HG02571 (cell line): ENCODE data around the gene RIF1.

Experiments used
- ATAC-seq: cut with Tn5 transposase; IDR thresholded peaks from one replicate; pipeline ENCODE4 v1.9.1; 2021; ENCODE audit warnings: mild to moderate bottlenecking, moderate library complexity; ENCODE audit not compliant: unreplicated experiment

Gene RIF1

GRCh38 chr2:151409601-151410484 is at the start of gene RIF1:
Gene RIF1, plus strand, starts transcription at chr2:151409902. Its CDS starts 522 bp downstream, at chr2:151410424.
- ATAC-seq: peak; percentile 94

GRCh38 chr2:151361674-151362370 is 47.9 kb upstream of the RIF1 start:
- no peak for ATAC-seq

- ATAC-seq: peak; percentile 92
Observed at GRCh38 chr2:151363709-151364108, 46.0 kb upstream of the RIF1 start.

GRCh38 chr2:151367571-151367970 is 42.1 kb upstream of the RIF1 start:
- ATAC-seq: no peak

GRCh38 chr2:151374436-151374835 is 35.3 kb upstream of the RIF1 start:
- peak; percentile 90 for ATAC-seq

GRCh38 chr2:151379169-151379568 is 30.5 kb upstream of the RIF1 start:
- ATAC-seq: no peak

GRCh38 chr2:151380580-151381235 is 29.0 kb upstream of the RIF1 start:
- ATAC-seq: no peak

- no peak for ATAC-seq
Observed at GRCh38 chr2:151381266-151381665, 28.4 kb upstream of the RIF1 start.

- ATAC-seq: no peak
Observed at GRCh38 chr2:151388011-151388410, 21.7 kb upstream of the RIF1 start.

- ATAC-seq: no peak
Observed at GRCh38 chr2:151391436-151391835, 18.3 kb upstream of the RIF1 start.

GRCh38 chr2:151394509-151394908 is 15.2 kb upstream of the RIF1 start:
- ATAC-seq: no peak

- ATAC-seq: no peak
Observed at GRCh38 chr2:151395509-151396374, 14.0 kb upstream of the RIF1 start.

- no peak for ATAC-seq
Observed at GRCh38 chr2:151399981-151400380, 9.7 kb upstream of the RIF1 start.

GRCh38 chr2:151401149-151401548 is 8.6 kb upstream of the RIF1 start:
- ATAC-seq: no peak

GRCh38 chr2:151403914-151404313 is 5.8 kb upstream of the RIF1 start:
- ATAC-seq: no peak

- no peak for ATAC-seq
Observed at GRCh38 chr2:151405376-151405775, 4.3 kb upstream of the RIF1 start.

- no peak for ATAC-seq
Observed at GRCh38 chr2:151407281-151407680, 2.4 kb upstream of the RIF1 start.

- no peak for ATAC-seq
Observed at GRCh38 chr2:151408788-151409600, 708 bp upstream of the RIF1 start.

- ATAC-seq: peak; percentile 35
Observed at GRCh38 chr2:151410485-151410834, 758 bp downstream of the RIF1 start.

- no peak for ATAC-seq
Observed at GRCh38 chr2:151417650-151418049, 7.9 kb downstream of the RIF1 start.
